HuH-7 (cell line): ENCODE measurements around the gene IKZF1.

Experiments
- DNase-seq: peaks from one replicate; pipeline ENCODE4 v3.0.0; 2011; ENCODE audit warnings: low spot score

The IKZF1 gene

DNA sequence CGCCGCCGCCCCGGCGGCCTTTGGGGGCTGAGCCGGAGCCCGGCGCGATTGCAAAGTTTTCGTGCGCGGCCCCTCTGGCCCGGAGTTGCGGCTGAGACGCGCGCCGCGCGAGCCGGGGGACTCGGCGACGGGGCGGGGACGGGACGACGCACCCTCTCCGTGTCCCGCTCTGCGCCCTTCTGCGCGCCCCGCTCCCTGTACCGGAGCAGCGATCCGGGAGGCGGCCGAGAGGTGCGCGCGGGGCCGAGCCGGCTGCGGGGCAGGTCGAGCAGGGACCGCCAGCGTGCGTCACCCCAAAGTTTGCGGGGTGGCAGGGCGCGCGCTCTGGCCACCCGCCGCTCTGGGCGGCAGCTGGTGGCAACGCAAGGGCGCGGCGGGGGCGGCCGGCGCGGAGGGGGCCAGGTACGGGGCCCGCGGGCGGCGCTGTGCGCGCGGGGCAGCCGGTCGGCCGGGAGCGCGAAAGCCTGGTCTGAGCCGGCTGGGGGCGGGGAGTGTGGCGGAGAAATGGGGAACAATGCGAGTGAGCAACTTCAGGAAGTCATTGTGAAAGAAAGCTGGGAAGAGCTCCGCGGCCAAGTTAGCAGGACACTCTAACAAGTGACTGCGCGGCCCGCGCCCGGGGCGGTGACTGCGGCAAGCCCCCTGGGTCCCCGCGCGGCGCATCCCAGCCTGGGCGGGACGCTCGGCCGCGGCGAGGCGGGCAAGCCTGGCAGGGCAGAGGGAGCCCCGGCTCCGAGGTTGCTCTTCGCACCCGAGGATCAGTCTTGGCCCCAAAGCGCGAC lies at the start of gene IKZF1:
TSS of gene IKZF1 (plus strand) at position 588 of the 782 bp plus-strand sequence. CDS start 14,346 bp downstream, outside the sequence.
- DNase-seq = no peak

DNA sequence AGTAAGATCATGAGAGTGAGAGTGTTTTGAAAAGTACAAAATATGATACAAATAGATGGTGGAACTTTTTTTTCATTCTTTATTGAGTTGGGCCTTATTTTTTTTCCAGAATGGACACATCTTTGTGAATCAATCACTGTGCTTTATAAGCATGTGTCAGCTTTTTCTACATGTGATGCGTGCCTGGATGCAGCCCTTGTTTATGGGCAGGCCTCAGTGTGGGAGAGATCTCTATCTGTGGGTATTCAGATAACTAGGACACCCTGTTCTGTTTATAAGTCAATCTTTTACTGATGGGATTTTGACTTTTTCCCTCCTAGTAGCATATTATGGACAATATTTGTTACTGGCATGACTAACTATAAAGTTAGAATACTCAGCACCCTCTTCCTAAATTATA lies 42.9 kb upstream of the IKZF1 start:
- DNase-seq = no peak

DNA sequence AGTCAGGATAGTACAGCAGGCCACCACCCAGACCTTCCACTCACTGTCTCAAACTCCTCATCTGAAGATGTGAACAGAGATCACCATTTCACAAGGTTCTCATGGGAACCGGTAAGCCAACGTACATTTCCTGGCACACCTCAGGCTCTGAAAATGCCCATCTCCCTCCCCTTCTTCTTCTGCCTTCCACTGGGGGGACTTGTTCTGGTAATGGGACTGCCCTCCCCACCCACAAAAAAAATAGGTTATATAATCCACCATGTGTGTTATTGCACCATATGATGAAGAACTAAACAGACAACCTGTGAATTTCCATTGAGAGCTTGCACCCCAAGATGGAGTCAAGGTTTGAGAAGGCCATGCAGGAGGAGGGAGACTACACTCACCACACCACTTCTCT lies 42.1 kb upstream of the IKZF1 start:
- DNase-seq = no peak

DNA sequence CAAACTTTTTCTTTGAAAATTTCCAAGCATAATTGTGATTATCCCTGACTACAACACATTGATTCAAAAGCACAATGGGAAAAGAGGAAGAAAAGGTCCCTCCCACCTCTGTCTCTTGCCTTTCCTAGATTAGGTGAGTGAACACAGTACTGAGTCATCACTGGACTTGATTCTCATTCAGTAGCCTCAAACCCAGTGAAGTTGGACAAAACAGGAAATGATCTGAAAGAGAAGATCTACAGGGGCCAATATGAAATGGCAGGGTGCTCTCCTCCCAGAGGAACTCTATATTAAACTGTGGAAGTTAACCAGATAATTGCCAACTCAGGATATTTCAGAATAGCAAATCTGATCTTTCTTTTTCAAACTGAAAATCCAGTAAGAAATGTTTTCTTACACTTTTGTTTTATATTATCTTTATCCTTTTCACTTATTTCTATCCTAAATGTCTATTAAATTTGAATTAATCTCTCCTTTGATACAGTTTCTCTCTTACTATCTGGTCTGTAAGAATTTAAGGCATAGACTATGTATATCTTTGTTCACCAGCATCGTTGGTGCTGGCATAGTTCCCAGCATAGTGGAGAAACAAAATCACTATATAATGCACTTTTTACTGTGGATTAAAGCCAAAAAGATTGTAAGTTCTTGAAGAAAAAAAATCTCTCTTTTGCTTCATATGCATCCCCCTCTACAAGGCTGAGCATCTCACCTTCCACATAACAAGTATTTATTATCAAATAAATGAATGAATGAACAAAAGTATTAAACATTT lies 41.4 kb upstream of the IKZF1 start:
- no peak for DNase-seq

DNA sequence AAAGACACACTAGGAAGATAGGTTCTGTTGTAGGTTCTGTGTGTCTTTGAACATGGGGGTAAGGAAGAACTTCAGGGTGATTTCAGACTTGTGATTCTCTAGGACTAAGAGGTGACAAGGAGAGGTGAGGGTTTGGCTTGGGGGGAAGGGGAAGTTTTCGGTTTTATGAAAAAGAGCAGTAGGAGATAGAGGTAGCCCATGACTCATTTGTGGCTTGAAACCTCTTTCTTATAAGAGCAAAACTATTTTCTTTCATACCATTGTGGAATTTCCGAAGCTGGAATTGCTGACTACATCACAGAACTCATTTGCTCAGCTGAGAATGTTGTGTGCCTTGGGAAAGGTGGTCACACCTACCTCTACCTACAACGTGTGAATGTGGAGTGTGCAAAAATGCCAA lies 39.6 kb upstream of the IKZF1 start:
- no peak for DNase-seq

DNA sequence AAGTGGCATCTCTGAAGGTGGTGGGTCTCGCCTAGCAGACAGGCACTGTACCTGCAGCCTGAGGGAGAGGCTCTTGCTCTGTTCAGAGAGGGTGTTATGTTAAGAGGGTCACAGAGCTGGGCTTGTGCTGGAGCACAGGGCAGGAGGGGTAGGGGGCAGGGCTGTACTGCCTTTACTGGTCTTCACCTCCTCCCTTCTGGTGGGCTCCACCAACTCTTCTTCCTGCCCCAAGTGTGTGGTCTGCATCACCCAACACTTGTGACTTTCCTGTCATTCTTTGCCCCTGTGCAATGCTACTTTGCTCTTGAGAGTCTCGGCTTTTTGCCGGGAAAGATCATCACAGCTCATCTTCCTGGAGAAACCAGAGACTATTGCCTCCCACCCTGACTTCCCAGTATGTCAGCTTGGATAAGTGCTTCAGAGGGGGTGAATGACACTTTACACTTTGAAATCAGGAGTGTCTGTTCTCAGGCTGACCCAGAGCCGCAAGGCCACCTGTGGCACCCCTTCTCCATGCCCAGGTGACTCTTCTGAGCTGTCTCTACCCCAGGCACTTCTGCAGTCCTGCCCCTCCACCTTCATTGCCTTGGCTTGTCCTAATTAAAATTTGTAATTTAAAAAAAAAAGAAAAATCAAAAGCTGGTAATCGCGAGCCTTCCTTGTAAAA lies 38.4 kb upstream of the IKZF1 start:
- DNase-seq = no peak

DNA sequence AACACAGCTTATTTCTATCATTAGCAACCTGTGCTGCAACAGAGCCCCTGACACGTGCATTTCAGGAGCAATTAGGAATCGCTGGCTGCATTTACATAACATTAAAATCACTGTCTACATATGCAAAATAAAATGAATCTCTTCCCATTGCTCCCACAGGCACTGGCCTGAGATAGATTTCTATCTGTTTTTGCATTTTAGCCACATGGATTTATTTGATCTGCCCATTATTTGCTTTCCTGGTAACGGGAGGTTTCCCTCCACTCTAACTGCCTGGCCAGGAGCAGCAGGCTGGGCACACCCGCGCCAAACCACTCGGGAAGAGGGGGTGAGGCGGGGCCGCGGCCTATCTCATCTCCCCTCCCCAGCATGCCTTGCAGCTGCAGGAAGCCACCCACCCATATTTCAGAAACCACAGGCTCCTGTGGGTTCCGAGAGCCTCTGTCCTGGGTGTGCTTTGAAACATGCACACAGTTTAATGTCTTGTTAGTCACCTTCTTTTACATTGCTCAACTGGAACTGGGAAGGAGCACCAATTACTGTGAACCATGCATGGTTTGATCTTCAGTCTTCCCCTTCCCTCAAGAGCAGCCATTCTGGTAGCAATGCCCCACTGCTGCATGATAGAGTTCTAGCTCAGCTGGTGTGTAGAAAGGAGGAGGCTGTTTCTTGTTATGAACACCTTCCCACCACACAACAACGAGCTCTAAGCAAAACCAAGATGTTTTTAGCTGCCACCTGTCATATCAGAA lies 37.7 kb upstream of the IKZF1 start:
- no peak for DNase-seq

DNA sequence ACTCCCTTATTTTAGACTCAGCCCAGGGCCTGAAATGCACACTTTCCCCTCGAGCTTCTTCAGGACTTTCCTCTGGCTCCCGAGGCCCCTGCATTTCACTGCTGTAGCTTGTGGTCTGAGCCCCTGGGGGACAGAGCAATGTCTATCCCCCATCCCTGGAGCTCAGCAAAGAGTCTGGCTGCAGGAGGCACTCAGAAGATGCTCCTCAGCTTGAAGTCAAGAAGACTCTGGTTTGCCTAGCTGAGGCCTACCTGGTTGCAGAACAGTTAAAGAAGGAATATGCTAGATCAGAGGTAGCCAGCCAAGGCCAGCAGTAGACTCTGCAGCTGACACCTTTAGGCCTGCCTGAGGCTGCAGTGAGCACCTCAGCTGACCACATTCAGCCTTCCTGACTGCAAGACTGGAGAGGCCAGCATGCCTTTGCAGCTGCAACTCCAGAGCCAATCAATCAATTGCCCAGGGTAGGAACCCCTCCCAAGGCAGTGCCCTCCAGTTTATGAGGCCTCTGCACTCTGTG lies 36.9 kb upstream of the IKZF1 start:
- DNase-seq = no peak

DNA sequence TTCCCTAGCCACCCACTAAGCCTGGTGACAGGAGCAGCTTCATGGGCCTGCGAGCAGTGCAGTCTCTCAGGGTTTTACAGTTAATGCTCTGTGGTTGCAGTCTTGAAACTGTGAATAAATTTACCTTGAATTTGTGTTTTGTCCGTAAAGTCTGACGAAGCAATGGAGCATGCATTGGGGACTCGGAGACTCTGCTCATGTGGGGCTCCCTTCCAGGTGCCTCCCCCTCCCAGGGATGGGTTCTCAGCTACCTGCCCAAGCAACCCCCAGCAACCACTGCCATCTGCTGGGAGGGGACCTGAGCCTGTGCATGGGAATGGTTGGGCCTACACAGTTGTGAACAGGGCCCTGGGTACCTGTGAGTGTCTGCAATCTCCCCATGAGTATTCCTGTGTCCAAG lies 36.3 kb upstream of the IKZF1 start:
- DNase-seq = no peak

DNA sequence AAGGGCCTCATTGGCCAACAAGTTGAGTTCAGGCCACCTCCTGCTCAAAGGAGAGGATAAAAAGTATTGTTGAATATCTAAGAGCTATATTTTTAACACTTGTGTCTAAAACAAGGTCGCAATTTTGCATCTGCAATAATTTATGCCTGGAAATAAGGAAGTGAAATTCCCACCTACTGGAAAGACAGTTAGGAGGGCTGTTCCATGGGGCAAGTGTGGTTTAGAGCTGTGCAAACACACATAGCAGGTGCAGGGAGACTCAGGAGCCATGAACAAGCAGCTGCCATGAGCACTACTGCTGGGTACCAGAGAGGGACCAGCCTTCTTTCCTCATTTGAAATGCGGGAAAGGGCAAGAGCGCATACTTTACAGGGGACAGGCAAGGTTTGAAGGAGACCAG lies 35.5 kb upstream of the IKZF1 start:
- DNase-seq = no peak

DNA sequence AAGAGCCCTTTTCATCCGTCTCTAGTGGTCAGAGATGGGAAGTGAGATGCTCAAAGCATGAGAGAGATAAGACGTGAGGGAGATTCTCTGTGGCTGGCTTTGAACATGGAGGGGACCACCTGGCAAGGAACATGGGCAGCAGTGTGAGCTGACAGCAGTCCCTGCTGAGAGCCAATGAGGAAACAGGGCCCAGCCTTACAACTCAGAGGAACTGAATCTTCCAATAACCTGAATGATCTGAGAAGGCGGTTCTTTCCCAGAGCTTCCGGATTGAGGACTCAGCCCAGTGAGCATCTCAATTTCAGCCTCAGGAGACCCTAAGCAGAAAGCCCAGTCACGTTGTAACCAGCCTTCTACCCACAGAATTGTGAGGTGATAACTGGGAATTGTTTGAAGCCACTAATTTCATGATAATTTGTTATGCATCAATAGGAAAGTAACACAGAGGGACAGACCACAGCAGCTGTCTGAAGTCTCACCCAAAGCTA lies 33.9 kb upstream of the IKZF1 start:
- no peak for DNase-seq

DNA sequence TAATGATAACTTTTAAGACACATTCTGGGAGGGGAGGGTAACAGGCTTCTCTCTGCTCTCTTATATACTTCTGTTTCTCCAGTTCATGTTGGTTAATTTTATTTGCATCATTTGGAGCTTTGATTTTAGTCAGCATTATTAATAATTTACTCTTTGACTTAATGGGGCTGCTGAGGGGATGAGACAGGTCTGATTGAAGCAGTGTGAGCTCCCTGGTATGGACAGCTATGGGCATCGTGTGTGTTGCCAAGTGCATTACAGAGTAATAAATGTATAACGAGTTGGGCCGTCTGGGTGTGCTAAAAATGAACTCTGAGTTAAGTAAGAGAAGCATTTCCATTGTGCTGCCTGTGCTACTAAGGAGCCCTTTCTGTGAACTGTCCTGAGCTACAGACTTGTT lies 31.7 kb upstream of the IKZF1 start:
- DNase-seq = no peak

DNA sequence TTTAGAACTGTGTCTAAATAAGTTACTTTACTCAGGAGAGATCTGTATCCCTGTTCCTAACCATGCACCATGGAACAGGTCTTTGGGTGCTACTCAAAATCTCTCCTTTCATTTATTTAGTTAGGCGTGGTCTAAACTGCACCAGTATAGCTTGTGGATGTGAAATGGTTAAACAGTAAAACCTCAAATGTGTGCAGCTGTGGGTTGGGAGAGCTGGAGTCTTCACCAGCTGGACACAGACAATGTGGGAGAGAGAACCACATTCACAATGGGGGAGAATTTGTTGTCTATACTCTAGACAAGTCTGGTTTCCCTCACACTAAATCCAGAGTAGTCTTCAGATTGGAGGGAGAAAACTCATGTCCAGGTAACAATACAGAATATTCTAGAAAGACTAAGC lies 31.2 kb upstream of the IKZF1 start:
- DNase-seq = no peak

DNA sequence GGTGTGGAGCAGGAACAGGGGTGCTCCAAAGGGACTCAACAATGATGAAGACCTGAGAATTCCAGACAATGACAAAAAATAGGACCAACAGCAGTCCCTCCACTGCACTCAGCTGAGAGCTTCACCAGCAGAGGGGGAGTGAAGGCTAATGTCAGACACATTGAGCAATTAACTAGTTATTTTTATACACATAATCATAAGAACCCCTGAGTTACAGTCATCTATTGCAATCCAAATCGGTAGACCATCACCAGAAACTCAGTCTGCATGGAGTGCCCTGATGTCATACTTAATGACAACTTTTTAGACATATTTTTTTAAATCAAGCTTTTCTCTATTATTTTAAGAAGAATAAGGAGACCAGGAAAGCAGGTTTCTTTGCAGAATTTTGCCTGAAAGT lies 30.6 kb upstream of the IKZF1 start:
- no peak for DNase-seq

DNA sequence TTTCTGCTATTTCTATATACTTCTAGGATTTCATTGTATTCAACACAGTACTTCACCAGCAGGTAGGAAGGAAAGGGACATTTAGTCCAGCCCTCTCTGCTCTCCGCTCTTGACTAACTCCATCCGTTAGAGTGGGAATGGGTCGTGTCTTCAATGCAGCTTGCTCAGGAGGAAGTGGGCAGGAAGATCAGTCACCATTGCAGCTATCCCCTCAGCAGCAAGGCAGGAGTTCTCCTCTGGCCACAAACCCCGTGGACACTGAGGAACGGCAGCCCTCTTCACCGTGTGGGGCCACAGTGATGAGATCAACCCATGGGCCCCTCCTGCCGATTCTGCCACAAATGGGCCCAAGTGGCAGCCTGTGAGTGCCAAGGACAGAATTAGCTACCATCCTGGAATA lies 30.2 kb upstream of the IKZF1 start:
- DNase-seq = no peak

DNA sequence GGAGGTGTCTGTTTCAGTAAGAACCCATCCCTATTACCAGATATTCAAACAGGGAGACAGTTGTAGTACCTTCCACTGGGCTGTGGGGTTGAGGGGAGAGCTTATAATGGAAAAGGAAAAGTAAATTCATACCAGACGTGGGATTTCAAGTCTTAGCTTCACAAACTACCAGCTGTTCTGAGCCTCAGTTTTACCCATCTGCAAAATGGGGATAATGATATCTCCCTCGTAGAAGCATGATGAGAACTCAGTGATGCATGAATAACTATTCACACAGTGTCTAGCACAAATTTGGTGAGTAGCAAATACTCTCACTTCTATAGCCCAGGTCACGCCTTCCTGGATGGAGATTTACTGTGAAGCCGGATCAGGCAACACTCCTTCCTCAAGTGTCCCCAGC lies 29.1 kb upstream of the IKZF1 start:
- no peak for DNase-seq

DNA sequence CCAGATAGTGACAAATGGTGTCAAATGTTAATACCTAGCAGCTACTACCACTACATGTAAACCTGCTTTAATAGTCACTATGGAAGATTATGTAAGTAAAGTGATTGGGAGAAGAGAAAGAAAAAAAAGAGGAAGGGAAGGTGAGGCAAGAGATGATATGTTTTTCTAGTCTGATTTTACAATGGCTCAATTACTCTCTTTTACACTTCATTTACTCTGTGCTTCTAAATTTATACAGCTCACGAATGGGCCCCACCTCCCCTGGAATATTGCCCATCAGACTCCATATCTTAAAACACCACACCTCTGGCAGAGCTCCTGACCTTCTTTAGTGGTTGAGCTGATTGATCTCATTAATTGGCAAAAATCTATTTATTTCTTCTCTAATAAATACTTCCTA lies 28.0 kb upstream of the IKZF1 start:
- no peak for DNase-seq

DNA sequence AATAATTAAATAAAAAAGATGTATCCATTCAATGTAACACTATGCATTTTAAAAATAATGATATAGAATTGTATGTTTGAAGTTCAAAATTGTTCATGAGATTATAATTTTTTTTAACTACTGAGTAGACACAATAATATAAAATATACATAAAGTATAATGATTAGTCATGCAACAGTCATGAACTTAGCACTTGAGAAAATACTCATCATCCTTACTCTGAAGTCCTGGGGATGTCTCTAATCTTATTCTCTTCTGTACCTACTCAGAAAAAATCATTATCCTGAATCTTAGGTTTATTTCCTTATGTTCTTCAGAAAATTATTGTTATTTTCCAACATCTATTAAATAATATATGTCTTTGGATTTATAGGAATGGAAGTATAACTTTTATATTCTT lies 26.4 kb upstream of the IKZF1 start:
- DNase-seq = no peak

DNA sequence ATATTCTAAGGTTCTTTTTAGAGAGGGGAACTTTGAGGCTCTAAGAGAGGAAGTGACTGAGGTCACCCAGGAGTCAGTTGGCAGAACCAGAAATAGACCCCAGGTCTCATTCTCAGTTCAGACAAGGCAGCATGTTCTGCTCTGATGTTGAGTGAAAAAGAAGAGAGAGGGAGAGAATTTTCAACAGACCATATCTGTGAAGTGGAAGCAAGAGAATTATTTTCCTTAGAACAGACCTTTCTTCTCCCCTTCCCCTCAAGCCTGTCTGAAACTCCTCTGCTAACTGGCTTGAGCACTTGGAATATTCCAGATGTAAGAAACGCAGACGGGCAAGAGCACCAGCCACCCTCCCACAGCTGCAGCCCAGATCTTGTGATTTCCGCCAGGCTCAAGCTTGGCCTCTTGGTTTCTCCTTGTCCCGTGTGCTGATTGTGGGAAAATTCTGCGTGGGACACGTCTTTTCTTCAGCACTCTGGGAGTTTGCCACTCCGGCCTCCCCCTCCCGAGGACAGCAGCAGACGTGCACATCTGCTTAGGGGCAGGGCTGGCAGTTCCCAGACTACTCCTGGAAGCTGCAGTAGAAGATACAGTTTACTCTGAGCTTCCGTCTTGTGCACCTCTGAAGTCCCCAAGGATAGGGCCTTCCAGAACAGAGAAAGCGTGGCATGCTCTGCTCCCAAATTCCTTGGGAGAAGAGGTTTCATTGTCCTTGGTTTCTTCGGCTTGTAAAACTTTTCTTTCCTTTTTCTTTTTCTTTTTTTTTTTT lies 22.7 kb upstream of the IKZF1 start:
- no peak for DNase-seq

DNA sequence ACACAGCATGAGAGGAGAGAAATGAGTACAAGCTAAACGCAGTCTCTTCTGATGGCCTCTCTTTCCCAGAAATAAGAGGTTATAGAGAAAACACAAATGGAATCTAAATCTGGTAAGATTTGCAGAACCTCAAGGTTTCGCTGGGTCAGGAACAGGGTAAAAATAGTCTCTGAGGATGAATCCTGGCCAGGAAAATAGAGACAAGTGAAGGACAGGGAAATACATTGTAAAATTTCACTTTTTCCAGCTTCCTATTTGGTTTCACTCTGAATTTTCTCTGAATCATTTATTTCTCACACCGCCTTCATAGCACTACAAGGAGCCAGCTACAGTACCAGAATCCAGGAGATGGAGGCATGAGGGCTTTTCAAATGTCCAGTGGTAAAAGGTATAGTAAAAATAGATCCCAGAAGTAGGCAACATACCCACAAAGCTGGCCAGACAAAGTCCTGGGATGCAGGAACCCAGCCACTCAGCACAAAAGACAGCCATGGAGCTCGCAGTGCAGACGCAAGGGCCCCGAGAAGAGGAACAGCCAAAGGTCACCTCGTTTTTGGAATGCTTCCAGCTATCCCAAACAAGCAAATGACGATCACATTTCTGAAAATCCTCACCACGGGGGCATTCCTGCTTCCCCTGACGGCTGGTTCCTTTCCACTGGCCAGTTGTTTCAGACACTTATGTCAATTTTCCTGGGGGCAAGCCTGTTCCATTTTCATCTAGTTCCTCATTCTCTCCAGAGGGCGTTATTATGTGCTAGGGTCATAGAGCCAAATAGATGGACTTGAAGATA lies 21.5 kb upstream of the IKZF1 start:
- no peak for DNase-seq
